ENCODE results near the gene ALKAL2. TPM values are rescaled to one million over a fixed set of nuclear protein-coding genes. Genes with fewer than 3 reads are reported as not detected.

Gene ALKAL2
- total and polyA plus RNA-seq, 2 of the 13 experiments (the other 11 are each of a cell fraction or from before 2014, with no cell fraction given), result 0.22 to 1.7 TPM

- TF ChIP-seq ZBTB25 (CRISPR knock-in tag; IDR thresholded peaks at IDR 0.05), result peak; percentile 69; the same call in 1 of the 2 replicates
- TF ChIP-seq ZNF317 (CRISPR knock-in tag; IDR thresholded peaks at IDR 0.05), result peak; percentile 79; the same call in 1 of the 2 replicates
- no peak for TF ChIP-seq LCORL (IDR thresholded peaks at IDR 0.05)
- peak; percentile 85 for TF ChIP-seq LCORL (CRISPR knock-in tag; IDR thresholded peaks at IDR 0.05)
- TF ChIP-seq SMYD3 (CRISPR knock-in tag; IDR thresholded peaks at IDR 0.05), result peak; percentile 92
- TF ChIP-seq REXO4 (CRISPR knock-in tag; IDR thresholded peaks at IDR 0.05; ENCODE audit: borderline replicate concordance), result no peak; the same call in 1 of the 2 replicates
- peak; percentile 99 for TF ChIP-seq FOXP4 (CRISPR knock-in tag; IDR thresholded peaks at IDR 0.05)
- peak; percentile 88 for TF ChIP-seq NFIC (IDR thresholded peaks at IDR 0.05; ENCODE audit: low read length)
- TF ChIP-seq HOXD1 (CRISPR knock-in tag; IDR thresholded peaks at IDR 0.05), result peak; percentile 90
- peak; percentile 100 for TF ChIP-seq TBX2 (CRISPR knock-in tag; IDR thresholded peaks at IDR 0.05; ENCODE audit: borderline replicate concordance)
- peak; percentile 92 for TF ChIP-seq POGZ (CRISPR knock-in tag; IDR thresholded peaks at IDR 0.05)
- no peak for TF ChIP-seq ZBTB7A (CRISPR knock-in tag; IDR thresholded peaks at IDR 0.05)
- TF ChIP-seq CBX2 (IDR thresholded peaks at IDR 0.05; ENCODE audit: low read depth, low read length), result no peak
- no peak for TF ChIP-seq CBX2 (CRISPR knock-in tag; IDR thresholded peaks at IDR 0.05; ENCODE audit: low read depth)
- no peak for TF ChIP-seq SMAD9 (CRISPR knock-in tag; IDR thresholded peaks at IDR 0.05)
- no peak for TF ChIP-seq ZNF816 (CRISPR knock-in tag; IDR thresholded peaks at IDR 0.05; ENCODE audit: borderline replicate concordance)
- peak; percentile 75; the same call in 1 of the 2 replicates for TF ChIP-seq SETDB1 (CRISPR knock-in tag; IDR thresholded peaks at IDR 0.05; ENCODE audit: borderline replicate concordance)
- TF ChIP-seq ZNF724P (CRISPR knock-in tag; IDR thresholded peaks at IDR 0.05; ENCODE audit: borderline replicate concordance), result no peak
- TF ChIP-seq ELK4 (CRISPR knock-in tag; IDR thresholded peaks at IDR 0.05; ENCODE audit: borderline replicate concordance), result no peak
- peak; percentile 95; the same call in 1 of the 2 replicates for TF ChIP-seq SNAPC2 (CRISPR knock-in tag; IDR thresholded peaks at IDR 0.05)
- peak; percentile 81 for TF ChIP-seq BCL3 (CRISPR knock-in tag; IDR thresholded peaks at IDR 0.05)
- TF ChIP-seq ZNF296 (CRISPR knock-in tag; conservative IDR thresholded peaks at IDR 0.05), result no peak
- TF ChIP-seq PRMT3 (CRISPR knock-in tag; IDR thresholded peaks at IDR 0.05; ENCODE audit: borderline replicate concordance, low read depth), result peak; percentile 61; the same call in 1 of the 2 replicates
- TF ChIP-seq KDM2A (CRISPR knock-in tag; IDR thresholded peaks at IDR 0.05; ENCODE audit: borderline replicate concordance, low read depth), result peak; percentile 68; the same call in 1 of the 2 replicates
- no peak for TF ChIP-seq SIN3B (IDR thresholded peaks at IDR 0.05; ENCODE audit: low read length)
- no peak for TF ChIP-seq NFE2L2 (IDR thresholded peaks at IDR 0.05; ENCODE audit: low read length)
- 0 out of 2 replicates have a peak, but pooled peaks have one; percentile 49 for TF ChIP-seq SNAPC5 (CRISPR knock-in tag; IDR thresholded peaks at IDR 0.05; ENCODE audit: borderline replicate concordance)
Observed at GRCh38 chr2:249538-250042, 38.3 kb downstream of the ALKAL2 start (continued).

Data from HepG2 (cell line).